Activated naive CD4-positive, alpha-beta T cell treated with anti-CD3 and anti-CD28 coated beads, Interleukin-2, amount 50 U/mL, for 72 hours (primary cell): ENCODE measurements around the gene VWA8. TPM values are rescaled to one million over a fixed set of nuclear protein-coding genes. Genes with fewer than 3 reads are reported as not detected.
"Not testable (repeated sequence)": the region's sequence is repeated elsewhere in the genome, so short reads cannot be mapped to it uniquely, and the experiment has no call there.

Experiments
- ATAC-seq, 2 donors: fragments of 150-1000 bp; cut with Tn5 transposase; 2 replicates each; pipeline ENCODE4 v1.10.0; 2021; ENCODE audit warnings: mild to moderate bottlenecking in 2 of 2, moderate library complexity in 2 of 2
- DNase-seq, 2 donors: peaks; one replicate each; pipeline ENCODE4 v3.0.0; 2021 to 2022; ENCODE audit warnings: low spot score in 2 of 2
- H3K27ac Mint-ChIP-seq, 2 donors: one replicate each; pipeline ENCODE4 v1.8.0; 2022; ENCODE audit warnings: mild to moderate bottlenecking in 2 of 2, mixed read lengths in 2 of 2
- H3K36me3 Mint-ChIP-seq, 2 donors: one replicate each; pipeline ENCODE4 v1.8.0; 2022; ENCODE audit warnings: mixed read lengths in 2 of 2
- H3K9me3 Mint-ChIP-seq, 2 donors: one replicate each; pipeline ENCODE4 v1.8.0; 2022; ENCODE audit warnings: mixed read lengths in 2 of 2
- total RNA-seq, 2 donors: library from RNA; stranded (reverse); gene quantifications; one replicate each; pipeline ENCODE4 v1.2.3, GENCODE V29; 2022

Gene VWA8
- total RNA-seq, 2 donors from 2014 or later: 11.8 to 23.7 TPM

DNA sequence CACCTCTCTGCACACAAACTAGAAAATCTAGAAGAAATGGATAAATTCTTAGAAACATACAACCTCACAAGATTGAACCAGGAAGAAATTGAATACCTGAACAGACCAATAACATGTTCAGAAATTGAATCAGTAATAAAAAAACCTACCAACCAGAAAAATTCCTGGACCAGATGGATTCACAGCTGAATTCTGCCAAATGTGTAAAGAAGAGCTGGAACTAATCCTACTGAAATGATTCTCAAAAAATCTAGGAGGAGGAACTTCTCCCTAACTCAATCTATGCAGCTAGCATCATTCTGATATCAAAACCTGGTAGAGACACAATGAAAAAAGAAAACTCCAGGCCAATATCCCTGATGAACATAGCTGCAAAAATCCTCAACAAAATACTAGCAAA lies 336.9 kb downstream of the VWA8 start:
- Mint-ChIP-seq H3K27ac (no peak overlapping the region), H3K36me3 (peaks cover 15 to 35% of the 10 kb centered on the region in 2 donors), H3K9me3 (peaks cover 0 to 6% of the 10 kb centered on the region in 2 donors)
- DNase-seq (no peak), ATAC-seq (no peak)

DNA sequence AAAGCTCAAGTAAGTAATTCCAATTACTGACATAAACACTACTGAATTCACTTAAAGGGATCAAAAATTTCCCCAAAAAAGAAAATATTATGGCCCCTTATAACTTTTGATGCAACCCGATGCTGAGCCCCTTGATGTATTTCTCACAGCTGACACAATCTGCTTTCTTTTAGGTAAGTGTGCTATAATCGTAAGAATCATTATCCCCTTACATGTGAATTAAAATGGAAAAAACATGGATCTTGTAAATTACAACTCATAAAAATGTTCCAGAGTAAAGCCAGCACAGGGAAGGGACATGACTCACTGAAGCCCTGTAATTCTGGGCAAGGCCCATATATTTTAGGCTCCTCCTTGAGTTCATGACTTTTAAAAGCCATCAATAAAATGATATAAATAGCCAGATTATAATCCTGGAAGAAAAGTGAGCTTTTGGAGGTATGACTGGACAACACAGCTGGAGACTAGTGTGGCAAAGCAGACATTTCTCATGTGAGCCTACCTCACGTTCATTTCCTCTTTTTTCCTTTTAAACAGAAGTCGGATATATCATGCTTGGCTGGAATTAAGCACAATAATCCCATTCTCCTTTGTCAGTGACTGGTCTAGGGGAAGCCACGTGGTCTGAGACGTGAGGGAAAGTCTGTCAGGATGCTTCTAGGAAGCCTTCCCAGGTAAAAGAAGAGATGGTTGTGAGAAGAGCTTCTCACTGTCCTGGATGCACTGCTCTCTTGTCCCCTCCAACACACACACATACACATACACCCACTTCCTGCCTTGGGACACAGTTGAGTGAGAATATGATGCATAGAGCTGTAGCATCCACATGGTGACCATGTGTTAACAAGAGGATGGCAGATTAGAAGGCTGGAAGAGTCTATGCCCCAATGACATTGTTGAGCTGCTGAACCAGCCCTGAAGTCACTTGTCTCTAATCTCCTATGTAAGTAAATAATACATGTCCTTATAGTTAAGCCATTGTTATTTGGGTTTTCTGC lies 338.2 kb downstream of the VWA8 start:
- no peak for ATAC-seq
- peaks cover 0 to 6% of the 10 kb centered on the region in 2 donors for H3K9me3 Mint-ChIP-seq
- no peak overlapping the region for H3K27ac Mint-ChIP-seq
- no peak for DNase-seq
- H3K36me3 Mint-ChIP-seq: peaks cover 15 to 41% of the 10 kb centered on the region in 2 donors

DNA sequence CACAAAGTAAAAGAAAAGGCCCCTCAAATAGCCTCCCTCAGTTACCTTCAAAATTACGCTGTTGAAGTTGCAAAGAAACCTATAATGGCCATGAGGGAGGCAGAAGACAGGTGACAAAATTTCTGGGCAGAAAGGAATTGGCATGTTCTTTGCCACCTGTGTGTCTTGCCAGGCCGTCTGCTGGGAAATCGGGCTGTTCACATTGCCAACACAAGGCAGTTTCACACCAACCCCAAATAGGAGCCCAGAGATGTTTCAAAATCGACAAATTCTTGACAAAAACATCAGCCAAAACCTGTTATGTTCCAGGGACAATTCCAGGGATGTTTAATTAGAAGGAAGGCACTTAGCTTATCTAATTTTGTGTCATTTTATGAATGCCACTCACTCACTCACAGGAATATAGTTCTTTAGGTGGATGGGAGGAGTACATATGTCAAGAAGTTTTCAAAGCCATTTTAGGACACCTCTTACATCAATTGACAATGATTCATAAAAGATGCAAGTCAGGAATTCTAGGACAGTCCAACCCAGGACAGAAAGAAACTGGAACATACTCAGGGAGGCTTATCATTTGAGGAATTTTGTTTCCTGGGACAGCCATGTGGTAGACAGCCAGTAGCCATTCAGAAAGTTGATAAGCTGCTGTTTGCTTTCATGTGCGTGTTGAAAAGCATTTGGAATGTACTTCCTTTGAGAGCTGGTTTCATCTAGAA lies 339.0 kb downstream of the VWA8 start:
- DNase-seq (no peak), ATAC-seq (no peak)
- H3K9me3 Mint-ChIP-seq: peaks cover 0 to 6% of the 10 kb centered on the region in 2 donors
- H3K27ac Mint-ChIP-seq: no peak overlapping the region
- peaks cover 15 to 37% of the 10 kb centered on the region in 2 donors for H3K36me3 Mint-ChIP-seq

DNA sequence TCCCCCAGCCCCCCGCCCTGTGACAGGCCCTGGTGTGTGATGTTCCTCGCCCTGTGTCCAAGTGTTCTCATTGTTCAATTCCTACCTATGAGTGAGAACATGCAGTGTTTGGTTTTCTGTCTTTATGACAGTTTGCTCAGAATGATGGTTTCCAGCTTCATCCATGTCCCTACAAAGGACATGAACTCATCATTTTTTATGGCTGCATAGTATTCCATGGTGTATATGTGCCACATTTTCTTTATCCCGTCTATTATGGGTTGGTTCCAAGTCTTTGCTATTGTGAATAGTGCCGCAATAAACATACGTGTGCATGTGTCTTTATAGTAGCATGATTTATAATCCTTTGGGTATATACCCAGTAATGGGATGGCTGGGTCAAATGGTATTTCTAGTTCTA lies 343.3 kb downstream of the VWA8 start:
- not testable (repeated sequence) for DNase-seq, ATAC-seq, H3K27ac Mint-ChIP-seq, H3K9me3 Mint-ChIP-seq
- peaks cover 0 to 13% of the 10 kb centered on the region in 2 donors for H3K36me3 Mint-ChIP-seq

DNA sequence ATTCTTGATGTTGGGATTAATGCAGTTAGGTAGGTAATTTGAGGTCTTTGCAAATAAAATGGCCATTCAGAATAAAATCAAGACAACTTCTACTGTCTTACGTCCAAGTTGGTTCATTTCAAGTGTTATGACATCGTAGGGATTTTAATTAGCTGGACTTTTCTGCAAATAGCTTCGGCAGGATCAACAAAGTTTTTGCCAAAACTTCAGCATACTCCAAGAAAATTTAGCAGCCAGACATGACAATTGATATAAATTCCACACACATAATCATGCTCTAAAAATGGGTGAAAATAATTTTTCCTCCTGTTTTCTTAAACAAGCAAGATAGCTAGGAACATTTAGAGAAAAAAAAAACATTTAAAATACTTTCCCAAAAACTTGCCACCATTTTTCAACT lies 344.8 kb downstream of the VWA8 start:
- Mint-ChIP-seq H3K27ac (no peak overlapping the region), H3K9me3 (peaks cover 0 to 6% of the 10 kb centered on the region in 2 donors), H3K36me3 (peaks cover 2 to 10% of the 10 kb centered on the region in 2 donors)
- DNase-seq (no peak), ATAC-seq (no peak)

DNA sequence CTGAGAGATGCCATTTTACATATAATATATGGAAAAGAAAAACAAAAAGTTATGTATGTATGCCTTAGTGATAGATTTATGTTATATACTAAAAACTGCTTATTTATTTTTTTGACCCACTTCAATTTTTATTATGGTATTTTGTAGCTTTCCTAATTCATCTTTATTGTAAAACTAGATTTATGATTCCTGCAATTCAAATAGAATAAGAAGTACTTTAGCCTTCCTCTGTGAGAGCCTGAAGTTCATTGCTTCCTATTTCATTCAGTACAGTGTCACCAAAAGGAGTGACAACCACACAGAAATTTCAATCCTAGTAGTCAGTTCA lies 345.4 kb downstream of the VWA8 start:
- DNase-seq (no peak), ATAC-seq (no peak)
- Mint-ChIP-seq H3K36me3 (peaks cover 8 to 10% of the 10 kb centered on the region in 2 donors), H3K9me3 (peaks cover 0 to 5% of the 10 kb centered on the region in 2 donors), H3K27ac (no peak overlapping the region)

DNA sequence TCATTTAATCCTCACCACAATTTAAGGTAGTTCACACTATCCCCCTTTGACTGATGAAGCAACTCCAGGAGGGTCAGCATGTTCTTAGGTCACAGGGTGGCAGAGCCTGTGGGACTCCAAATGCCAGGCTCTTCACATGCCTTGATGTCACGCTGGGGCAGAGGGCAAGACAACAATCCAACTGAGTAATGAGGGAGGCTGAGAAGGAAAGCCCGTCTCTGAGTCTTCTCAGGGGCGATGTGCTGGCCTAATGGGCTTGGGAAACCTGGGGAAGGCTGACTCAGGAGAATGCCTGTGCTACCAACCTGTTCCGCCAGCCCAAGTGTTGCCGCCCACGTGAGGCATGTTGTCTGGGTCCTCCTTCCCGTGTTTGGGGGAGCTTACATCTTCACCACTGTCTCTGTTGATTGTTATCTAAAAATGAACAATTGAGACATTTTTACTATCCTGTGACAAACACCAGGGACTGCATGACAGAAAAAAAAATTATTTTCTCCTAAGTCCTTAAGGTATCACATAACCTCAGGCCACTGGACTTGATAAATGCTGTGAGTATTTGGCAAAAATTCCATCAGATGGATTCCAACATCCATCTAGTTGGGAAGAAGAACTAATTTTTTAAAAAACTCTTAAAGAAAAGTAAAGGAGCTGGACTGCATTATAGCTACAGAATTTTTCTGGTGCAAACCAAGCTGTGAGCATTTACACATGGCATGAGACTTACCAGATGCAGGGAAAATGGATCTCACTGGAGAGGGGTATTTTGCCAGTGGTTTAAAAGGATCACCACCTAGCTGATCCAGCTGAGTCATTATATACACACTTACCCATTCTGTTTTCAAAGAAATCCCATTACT lies 346.0 kb downstream of the VWA8 start:
- DNase-seq (no peak), ATAC-seq (no peak)
- no peak overlapping the region for H3K27ac Mint-ChIP-seq
- H3K9me3 Mint-ChIP-seq: no peaks in the 10 kb centered on the region
- peaks cover 10 to 12% of the 10 kb centered on the region in 2 donors for H3K36me3 Mint-ChIP-seq

DNA sequence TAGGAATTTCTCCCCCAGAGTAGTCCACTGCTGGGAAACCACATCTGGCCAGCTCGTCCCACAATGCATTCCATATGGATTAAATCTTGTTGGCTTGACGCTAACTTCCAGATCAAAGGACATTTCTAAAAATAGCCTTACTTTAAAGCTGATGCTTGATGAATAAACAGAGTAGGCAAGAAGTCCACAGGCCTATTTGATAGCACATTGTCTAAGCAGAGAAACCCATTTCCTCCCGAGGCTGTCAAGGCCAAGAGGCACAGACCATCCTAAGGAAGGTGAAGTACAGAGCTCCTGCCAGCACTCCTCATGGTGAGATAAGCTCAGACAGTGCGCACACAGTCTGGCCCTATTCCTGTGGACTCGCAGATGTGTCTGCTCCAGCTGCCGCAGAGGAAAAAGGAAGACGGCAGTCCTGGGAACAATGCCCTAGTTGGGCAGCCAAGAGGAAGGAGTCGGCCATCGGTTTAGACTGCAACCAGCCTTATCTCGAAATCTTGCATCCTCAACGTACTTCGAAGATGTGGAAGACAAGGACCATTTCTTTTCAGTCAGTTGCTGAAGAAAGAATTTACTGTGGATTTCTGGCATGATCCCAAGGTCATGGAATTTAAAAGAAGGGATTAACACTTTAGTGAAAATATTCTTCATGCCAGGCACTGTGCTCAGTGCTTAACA lies 346.8 kb downstream of the VWA8 start:
- peaks cover 10 to 16% of the 10 kb centered on the region in 2 donors for H3K36me3 Mint-ChIP-seq
- no peak for DNase-seq
- ATAC-seq: no peak
- no peaks in the 10 kb centered on the region for H3K9me3 Mint-ChIP-seq
- H3K27ac Mint-ChIP-seq: no peak overlapping the region

DNA sequence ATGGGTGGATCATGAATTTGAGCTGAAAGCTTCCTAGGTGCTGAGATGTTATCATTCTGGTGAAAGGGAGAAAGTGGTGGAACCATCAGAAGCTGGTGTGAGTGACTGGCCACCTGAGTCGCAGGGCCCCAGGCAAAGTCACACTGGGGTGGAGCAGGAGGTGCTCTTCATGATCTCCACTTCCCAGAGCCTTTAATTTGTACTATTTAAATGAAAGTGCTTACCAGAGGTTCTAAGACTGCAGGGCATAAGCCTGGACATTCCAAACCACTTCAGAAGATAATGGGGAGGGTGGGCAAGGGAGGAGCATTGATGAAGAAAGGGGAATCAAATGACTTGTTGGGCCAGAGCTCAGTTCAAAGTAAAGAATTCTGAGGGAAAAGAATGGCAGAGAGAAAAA lies 347.4 kb downstream of the VWA8 start:
- DNase-seq (no peak), ATAC-seq (no peak)
- Mint-ChIP-seq H3K27ac (no peak overlapping the region), H3K9me3 (no peaks in the 10 kb centered on the region), H3K36me3 (peaks cover 8 to 20% of the 10 kb centered on the region in 2 donors)

DNA sequence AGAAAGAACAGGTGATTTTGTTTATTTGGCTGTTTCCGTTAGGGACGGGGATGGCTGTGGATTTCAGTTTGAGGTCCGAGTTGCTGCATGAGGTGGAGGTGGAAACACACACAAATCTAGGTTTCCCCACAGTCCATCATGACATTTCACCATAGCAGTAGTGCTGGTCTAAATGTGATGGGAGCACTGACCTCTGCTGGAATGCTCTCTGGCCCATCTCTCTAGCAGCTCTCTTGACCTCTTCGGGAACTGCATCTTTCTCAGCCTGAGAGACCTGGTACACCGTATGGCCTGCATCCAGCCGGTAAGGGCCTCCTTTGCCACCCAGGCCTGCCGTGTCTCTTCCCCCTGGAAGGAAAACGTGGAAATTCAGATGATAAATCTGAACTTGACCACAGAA lies 349.5 kb downstream of the VWA8 start:
- DNase-seq (no peak), ATAC-seq (no peak)
- Mint-ChIP-seq H3K9me3 (no peaks in the 10 kb centered on the region), H3K27ac (no peak overlapping the region), H3K36me3 (peaks cover 4 to 20% of the 10 kb centered on the region in 2 donors)

DNA sequence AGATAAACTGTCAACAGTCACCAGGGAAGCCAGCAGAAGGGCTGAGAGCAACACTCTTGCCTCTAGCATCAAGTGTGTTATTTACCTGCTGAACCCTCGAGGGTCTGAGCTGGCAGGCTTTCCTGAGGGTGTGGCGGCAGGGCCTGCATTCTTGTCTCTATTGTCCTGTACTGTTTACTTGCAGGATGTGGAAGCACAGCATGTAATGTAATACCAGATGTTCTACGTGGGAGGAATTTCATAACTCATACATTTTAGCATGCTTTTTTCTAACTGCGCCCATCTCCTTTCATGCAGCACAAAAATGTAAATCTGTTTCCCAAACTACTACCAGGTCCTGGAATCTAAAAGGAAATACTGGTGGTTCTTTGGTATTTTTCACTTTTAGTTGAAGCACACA lies 350.5 kb downstream of the VWA8 start:
- Mint-ChIP-seq H3K27ac (no peak overlapping the region), H3K9me3 (no peaks in the 10 kb centered on the region), H3K36me3 (peaks cover 4 to 20% of the 10 kb centered on the region in 2 donors)
- DNase-seq: no peak
- no peak for ATAC-seq

DNA sequence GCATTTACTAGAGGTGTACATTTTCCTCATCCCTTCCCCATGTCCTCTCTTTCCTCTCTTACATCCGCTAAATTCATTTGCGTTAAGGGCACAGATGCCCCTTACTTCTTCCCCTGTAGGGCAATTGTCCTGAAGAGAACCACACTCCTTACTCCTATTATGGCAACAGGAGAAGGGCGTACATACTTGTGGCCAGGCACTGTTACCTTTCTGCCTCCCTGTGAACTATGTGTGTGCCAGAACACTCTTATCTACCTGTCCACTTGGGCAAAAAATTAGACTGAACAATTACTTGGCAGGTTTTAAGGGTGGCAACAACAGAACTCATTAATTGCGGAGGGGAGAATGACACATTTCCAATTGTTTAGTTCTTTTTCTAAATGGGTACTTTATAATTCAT lies 351.1 kb downstream of the VWA8 start:
- no peak for DNase-seq
- Mint-ChIP-seq H3K9me3 (no peaks in the 10 kb centered on the region), H3K27ac (no peak overlapping the region), H3K36me3 (peaks cover 4 to 20% of the 10 kb centered on the region in 2 donors)
- ATAC-seq: no peak

DNA sequence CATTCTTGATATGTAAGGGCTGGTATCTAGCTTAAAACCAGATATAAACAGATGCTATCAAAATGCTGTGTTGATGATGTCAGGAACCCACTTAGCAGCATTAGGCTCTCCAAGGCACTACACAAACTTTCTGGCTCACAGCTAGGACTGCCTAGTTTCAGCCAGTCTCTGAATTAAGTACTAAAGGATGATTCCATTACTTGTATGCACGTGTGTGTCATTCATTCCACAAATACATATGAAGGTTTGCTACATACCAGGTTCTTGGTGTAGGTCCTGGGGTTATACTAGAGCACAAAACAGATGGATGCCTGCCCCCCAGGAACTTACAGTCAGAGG lies 352.1 kb downstream of the VWA8 start:
- ATAC-seq: no peak
- Mint-ChIP-seq H3K36me3 (peaks cover 0 to 21% of the 10 kb centered on the region in 2 donors), H3K27ac (no peak overlapping the region), H3K9me3 (no peaks in the 10 kb centered on the region)
- DNase-seq: no peak

DNA sequence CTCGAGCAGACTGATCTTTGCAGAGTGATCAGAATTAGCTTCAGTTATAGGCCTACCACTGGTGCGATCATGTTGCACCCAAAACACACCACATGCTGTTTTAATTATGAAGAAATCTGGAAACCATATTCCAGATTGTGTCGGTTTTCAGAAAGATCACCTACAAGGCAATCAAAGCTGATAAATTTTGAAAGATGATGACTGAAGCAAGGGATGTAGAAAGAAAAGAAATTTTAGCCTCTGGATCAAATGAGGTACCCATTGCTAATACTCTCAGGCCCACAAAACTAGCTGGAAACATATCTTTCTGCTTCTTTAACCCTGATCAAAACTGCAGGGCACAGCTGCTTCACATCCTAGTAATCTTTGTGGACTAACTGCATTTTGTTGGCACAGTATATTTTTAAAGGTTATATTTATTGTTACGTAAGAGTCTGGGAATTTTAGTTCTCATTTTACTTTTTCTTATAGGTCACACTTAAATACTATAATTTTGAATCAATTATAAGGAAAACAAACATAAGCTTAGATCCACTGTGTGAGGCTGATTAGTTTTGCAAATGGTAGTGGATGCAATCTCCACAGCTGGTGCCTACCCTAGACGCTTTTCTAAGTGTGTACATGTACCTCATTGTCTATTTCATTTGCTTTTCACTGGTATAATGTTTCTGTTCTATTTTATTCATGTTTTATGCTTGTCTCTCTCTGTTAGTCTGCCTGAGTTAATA lies 352.6 kb downstream of the VWA8 start:
- ATAC-seq (no peak), DNase-seq (no peak)
- H3K9me3 Mint-ChIP-seq: no peaks in the 10 kb centered on the region
- peaks cover 0 to 26% of the 10 kb centered on the region in 2 donors for H3K36me3 Mint-ChIP-seq
- no peak overlapping the region for H3K27ac Mint-ChIP-seq

DNA sequence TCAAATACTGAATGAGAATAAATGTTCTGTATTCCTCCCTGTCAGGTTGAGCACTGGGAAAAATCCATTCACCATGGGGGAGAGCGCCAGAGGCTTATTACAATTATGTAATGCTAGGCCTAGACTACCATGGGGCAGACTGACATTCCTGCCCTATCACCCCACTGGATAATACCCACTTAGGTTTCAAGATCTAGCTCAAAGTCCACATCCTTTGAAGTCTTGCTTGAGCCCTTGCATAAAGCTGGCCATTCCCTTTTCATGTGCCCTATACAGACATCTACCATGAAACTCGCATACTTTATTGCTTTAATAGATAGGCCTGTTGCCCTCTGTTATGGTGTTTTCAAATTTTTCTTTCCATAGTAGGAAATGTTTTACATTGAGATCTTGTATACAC lies 354.3 kb downstream of the VWA8 start:
- ATAC-seq: no peak
- Mint-ChIP-seq H3K9me3 (no peaks in the 10 kb centered on the region), H3K27ac (no peak overlapping the region), H3K36me3 (peaks cover 0 to 30% of the 10 kb centered on the region in 2 donors)
- DNase-seq: no peak
